ENCODE data around the gene DUOXA2.
"Not testable (repeated sequence)": the region's sequence is repeated elsewhere in the genome, so short reads cannot be mapped to it uniquely, and the experiment has no call there.

The DUOXA2 gene

DNA sequence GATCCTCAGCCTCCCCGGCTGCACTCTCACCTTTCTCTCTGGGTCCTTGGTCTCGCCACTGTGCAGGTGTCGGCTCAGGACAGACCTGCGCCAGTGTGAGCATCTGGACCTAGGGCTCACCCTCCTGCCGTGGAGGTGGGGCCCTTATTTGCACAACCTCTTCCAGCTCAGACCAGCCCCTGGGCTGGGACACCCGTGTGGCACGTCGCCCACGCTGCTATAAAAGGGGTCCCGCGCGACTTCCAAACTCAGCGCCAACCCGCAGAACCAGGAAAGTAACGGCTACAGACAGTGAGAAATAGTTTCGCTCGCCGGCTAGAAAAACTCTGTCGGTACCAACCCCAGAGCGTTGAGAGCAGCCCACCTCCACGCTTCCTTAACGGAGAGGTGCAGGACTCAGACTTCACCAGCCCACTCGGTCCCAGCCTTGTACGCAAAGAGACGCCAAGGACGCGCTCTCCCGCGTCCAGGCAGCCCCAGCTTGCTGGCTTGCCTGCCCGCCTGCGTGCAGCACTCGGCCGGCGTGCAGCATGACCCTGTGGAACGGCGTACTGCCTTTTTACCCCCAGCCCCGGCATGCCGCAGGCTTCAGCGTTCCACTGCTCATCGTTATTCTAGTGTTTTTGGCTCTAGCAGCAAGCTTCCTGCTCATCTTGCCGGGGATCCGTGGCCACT lies at the start of gene DUOXA2, which contains the start of gene DUOX2:
TSS of gene DUOXA2 (plus strand) at position 251 of the 675 bp plus-strand sequence. CDS start at position 531, 280 bp downstream.
TSS of gene DUOX2 (minus strand) at position 97 of the 675 bp plus-strand sequence. CDS start 761 bp downstream, outside the sequence.
- DNase-seq (ENCODE audit: low read depth in 2 of 3, low spot score in 1 of 3), result no peak

DNA sequence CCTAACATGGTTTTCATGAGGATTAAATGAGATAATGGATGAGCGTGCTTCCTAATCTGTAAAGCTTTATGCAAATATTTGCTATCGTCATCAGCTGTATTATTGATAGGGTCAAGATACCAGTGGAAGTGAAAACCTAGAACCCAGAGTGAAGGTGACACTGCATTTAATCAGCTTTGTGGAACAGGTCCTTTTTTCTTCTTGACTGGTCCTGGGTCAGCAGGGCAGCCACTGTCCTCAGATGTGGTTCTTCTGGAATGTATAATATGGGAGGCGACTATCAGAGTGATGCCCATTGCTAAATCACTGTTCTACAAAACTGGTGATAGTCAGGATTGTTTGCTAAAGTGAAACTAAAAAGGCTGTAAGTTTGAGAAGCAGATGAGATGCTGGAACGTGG lies 49.7 kb upstream of the DUOXA2 start:
- no peak for DNase-seq (ENCODE audit: low read depth in 2 of 3, low spot score in 1 of 3)

DNA sequence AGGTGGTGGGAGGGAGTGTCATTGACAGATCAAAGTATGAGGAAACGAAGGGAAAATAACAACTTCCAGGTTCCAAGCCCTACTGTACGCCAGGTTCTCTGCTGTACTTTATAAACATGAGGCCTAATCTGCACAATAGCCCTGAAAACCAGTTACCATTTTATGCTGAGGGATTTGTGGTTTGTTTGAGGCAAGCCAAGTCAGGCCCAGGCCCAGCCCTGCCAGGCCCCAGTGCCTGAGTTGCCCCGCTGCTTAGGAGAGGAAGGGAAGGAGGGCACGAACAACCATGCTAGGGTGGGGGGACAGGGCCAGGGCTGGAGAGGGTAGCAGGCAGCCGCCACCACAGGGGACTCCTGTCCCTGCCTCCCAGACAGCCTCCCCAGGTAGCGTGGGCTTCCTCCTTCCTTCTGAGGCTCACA lies 44.2 kb upstream of the DUOXA2 start:
- not testable (repeated sequence) for DNase-seq (ENCODE audit: low read depth in 2 of 3, low spot score in 1 of 3)

DNA sequence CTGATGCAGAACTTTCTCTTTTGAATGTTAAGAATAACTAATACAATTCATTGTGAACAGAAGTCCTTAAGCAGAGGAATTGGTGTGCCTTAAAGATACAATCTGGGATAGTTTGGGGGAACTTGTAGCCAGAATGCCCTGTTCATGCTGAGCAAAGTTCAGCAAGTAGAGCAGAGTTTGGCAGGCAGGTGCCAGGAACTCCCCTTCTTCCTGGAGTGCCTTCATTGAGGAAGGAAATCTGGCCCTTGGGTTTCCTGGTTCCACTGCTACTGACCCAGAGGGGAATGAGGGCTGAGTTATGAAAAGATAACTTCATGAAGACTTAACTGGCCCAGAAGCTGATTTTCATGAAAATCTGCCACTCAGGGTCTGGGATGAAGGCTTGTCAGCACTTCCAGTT lies 40.5 kb upstream of the DUOXA2 start:
- not testable (repeated sequence) for DNase-seq (ENCODE audit: low read depth in 2 of 3, low spot score in 1 of 3)

DNA sequence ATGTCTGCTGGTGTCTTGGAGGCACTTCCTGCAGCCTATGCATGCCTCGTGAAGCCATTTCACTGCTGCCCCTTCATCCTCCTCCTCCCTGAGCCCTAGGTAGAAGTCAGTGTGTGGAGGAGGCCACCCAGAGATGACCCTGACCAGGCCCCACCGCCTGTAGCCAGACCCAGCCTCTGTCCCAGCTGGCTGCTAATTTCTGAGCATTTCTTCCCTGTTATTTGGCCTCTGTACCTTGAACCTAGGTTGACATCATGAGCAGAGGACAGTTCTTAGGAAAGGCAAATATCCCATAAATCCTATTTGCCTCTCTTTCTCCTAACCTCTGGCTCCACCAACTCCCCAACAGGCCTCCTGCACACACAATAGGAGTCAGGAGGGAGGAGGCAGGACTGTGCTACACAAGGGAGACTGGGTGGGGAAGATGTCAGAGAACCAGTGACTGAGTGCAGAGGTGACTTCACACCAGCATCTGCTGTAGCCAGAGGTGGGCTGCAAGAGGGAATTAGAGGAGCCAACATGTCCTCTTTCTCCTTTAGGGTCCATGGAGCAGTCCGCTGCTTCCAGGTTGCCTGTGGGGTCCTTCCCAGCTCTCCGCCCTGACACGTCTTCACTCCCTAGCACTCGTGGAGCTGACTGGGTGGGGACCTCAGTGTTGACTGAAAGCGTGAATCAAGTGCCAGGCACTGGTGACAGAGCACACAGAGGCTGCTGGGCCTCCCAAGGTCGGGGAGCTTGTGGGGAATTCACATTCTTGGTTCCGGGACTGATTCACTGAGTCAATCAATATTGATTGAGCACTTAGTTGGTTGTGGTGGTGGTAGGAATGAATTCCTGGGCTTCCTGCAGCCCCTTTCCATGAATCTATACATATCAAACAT lies 38.4 kb upstream of the DUOXA2 start:
- DNase-seq (ENCODE audit: low read depth in 2 of 3, low spot score in 1 of 3), result not testable (repeated sequence)

DNA sequence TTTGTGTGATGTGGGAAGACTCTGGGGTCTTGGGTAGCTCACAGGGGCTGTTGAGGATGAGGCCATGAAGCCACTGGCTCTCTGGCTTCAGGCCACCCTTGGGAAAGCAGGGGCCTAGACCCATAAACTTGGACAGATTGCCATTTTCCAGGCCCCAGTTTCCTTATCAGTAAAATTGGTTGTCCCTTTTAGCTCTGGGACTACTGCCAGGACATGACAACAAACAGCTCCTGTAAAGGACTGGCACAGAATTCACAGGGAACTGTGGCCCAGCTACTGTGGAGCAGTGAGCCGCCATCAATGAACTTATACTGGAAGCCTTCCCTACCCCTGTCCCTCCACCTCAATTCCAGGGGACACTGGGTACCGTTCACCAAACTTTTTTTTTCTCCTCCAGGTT lies 36.7 kb upstream of the DUOXA2 start:
- DNase-seq (ENCODE audit: low read depth in 2 of 3, low spot score in 1 of 3), result not testable (repeated sequence)

DNA sequence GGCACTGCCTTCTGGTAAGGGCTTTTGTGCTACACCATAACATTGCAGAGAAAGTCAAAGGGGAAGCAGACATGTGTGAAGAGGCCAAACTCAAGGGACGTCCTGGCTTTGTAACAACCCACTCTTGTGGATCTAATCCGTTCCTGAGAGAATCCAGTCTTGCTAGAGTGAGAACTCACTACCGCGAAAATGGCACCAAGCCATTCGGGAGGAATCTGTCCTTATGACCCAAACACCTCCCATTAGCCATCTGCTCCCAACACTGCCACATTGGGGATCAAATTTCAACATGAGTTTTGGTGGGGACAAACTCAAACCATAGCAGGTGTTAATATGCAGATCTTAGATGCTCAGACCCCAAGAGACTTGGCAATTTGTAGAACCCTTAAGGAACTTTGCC lies 34.9 kb upstream of the DUOXA2 start:
- not testable (repeated sequence) for DNase-seq (ENCODE audit: low read depth in 2 of 3, low spot score in 1 of 3)

DNA sequence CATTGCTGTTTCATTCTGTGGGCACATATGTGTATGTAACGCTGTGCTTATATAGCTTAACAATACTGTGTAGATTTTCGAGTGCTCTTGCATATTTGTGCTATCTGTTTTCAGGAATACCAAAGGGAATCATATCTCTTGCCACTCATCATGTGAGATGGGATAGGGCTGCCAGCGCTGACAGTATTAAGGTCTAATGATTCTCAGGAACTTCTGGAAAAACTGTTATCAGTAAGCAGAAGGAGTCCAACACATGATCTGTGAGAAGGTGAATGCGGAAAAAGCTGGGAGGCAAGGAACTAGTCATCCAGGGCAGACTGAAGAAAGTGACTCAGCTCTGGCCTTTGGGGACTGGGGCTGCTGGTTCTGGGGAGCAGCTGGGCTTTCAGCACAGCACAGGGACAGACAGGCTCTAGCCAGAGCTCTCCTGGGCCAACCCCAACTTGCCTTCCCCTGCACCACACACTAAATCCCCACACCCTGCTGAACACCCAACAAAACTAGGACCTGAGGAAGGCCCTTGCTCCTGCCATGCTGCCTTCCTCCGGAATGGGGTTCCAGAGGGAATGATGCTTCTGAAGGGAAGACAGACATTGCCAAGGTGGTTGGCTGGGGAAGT lies 34.4 kb upstream of the DUOXA2 start:
- not testable (repeated sequence) for DNase-seq (ENCODE audit: low read depth in 2 of 3, low spot score in 1 of 3)

DNA sequence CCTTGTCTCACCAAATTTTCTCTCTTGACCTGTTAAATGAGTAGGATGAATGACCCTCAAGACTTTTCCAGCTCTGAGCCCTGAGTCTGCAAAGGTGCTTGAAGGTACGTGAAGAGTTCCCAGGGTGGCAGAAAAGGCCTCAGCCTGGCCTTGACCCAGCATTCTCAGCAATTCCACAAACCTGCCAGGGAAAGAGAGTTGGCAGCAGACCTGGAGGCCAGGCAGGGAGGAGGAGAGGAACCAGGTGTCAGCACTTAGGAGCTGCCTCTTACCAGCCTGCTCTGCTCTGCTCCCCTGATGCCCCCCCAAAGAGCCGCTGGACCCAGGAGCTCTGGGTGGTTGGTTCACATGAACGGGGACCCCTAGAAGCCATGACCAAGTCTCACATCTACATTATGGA lies 33.5 kb upstream of the DUOXA2 start:
- not testable (repeated sequence) for DNase-seq (ENCODE audit: low read depth in 2 of 3, low spot score in 1 of 3)

DNA sequence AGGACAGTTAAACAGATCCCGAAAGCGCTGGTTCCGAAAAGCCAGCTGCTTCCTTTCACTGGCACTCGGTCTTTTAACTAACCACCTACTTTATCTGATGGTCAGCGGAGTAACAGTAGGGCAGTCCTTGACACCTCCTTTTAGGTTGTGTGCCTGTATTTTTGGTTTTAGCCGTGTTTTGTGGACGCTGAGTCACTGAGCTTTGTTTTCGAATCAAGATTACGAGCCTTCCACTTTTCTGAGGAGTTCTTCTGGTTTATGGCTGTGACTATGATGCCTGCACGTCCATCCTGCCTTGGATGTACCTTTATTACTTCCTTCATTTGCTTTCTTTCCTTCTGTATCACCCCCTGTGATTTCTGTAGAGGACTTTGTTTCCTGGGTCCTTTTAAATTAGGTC lies 31.7 kb upstream of the DUOXA2 start:
- not testable (repeated sequence) for DNase-seq (ENCODE audit: low read depth in 2 of 3, low spot score in 1 of 3)

DNA sequence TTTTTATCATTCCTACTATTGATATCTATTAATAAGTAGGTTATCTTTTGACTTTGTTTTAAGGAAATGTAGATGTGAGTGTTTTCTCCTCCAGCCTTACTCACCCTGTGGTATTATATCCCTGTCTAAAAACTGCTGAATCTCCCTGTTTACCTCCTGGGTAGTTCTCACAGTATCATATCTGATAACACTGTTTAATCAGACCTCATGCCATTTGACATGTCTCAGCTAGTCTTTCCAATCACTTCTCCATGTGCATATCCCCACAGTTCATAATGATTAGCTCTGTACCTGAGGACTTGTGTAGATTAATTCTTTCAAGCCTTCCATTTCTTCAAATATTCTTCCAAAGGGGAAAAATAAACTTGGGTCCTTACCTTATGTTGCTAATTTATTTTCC lies 30.9 kb upstream of the DUOXA2 start:
- DNase-seq (ENCODE audit: low read depth in 2 of 3, low spot score in 1 of 3), result no peak

DNA sequence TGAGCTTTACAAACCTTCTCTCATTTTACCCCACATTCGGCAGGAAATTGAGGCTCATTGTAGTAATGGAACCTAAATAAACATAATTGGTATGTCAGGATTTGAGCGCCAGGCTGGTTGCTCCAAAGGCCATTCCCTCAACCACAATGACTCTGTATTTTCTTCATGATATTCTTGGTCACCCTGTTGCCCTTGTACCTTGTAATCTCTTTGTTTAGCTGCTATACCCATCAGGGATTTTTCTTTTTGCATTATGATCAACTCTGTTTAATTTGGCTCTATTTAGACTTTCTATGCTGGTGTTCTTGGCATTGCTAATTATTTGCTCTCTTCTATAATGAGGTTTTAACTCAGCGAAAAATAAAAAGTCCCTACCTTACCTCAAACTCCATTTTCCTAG lies 30.0 kb upstream of the DUOXA2 start:
- no peak for DNase-seq (ENCODE audit: low read depth in 2 of 3, low spot score in 1 of 3)

DNA sequence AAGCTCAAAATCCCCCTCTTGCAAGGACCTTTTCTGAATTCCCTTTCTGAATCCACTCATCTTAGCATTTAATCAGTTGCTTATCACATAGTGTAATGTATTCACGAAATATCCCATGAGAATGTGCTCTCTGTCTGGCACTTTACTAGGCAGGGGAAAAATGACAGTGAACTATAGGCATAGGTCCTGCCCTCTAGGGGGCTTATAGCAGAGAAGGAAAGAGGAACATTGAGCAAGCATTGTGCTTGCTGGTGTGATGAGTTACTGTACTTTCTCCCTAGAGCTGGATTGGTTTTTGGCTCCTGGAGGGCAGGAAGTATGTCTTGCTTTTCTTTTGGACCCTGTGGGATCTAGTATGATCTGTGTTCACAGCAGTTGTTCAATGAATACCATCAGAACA lies 26.6 kb upstream of the DUOXA2 start:
- DNase-seq (ENCODE audit: low read depth in 2 of 3, low spot score in 1 of 3), result no peak

DNA sequence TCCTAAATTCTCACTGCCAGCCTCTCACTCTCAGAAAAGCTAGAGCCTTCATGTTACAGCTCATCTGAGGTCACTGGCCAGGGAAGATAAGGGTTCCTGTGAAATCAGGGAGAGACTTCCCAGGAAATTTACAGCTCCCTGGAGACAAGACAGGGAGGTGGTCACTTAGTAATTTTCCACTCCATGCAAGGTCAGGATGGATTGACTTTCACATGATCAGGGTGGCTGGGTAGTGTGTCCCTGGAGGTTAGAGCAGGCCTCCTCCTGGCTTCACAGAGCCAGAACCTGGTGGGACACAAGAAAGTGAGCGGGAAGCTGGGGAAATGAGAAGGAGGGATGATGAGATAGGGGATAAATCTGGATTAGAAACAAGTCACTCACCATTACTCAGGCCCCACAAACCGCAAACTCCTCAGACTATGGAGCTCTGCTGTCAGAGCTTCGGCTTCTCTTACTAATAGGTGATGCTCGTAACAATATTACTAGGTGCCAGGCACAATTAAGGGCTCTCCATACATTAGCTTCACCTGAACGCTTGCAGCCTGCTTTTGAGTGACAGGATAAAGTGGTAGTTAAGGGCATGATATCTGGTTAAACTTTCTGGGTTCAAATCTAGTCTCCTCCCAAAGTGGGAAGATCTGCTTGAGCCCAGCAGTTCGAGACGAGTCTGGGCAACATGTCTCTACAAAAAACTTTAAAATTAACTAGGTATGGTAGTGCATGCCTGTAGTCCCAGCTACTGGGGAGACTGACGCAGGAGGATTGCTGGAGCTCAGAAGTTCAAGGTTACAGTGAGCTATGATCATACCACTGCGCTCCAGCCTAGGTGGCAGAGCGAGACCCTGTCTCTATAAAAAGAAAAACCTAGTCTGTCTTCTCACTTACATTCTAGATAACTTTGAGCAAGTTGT lies 25.1 kb upstream of the DUOXA2 start:
- no peak for DNase-seq (ENCODE audit: low read depth in 2 of 3, low spot score in 1 of 3)

DNA sequence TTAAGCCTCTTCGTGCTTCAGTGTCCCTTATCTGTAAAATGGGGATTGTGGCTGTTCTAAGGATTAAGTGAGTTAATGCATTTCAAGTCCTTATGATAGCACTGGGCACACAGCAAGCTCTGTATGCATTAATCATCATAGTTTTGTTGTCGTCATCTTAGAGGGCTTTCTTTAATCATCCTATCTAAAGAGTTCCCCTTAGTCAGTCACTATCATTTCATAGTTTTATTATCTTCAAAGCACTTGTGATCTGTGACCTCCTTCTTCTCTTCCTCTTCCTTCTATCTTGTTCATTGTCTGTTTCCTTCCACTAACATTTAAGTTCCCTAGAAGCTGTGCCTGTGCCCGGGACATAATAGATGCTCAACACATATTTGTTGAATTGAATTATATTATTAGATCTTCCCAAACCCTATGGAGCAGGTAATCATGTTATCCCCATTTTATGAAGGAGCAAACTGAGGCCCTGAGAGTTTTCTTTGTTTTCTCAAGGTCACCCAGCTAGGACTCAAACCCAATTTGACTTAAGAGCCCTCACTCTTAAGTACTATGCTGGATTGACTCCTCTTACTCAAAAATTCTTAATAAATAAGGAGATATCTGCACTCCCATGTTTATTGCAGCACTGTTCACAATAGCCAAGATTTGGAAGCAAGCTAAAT lies 24.3 kb upstream of the DUOXA2 start:
- no peak for DNase-seq (ENCODE audit: low read depth in 2 of 3, low spot score in 1 of 3)

DNA sequence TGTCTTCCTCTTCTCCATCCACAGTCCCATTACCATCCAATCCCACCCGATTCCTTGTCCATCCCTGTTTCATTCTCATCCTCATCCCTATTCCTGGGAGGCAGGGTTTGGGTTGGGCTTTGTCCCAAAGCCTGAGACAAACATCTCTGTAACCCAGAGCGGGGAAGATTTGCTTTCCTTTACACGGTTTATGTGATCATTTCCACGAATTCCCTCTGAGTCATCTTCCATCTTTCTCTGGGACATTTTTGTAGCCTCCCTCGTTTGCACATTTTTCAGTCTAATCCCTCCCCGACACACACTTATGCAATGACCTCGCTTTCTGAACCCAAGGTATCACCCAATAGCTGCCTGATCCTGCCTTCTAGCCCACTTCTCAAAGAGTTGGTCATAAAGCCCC lies 23.0 kb upstream of the DUOXA2 start:
- DNase-seq (ENCODE audit: low read depth in 2 of 3, low spot score in 1 of 3), result no peak

DNA sequence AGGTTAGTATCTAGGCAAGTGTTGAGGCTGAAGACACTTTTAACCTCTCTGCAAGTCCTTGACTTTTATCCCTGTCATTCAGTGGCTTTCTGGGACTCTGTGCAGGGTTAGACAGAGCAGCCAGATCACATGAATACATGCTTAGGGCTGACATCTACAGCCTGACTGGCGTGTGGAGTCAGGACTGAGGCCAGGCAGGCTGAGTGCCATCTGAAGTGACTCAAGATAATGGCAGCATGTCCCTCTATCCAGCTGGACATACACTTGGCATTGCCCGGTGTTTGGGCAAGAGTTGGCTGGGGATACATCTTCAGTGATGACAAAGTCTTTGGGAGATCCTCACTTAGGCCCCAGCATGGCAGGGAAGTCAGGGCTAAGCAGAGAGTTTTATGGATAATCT lies 22.6 kb upstream of the DUOXA2 start:
- DNase-seq (ENCODE audit: low read depth in 2 of 3, low spot score in 1 of 3), result no peak

DNA sequence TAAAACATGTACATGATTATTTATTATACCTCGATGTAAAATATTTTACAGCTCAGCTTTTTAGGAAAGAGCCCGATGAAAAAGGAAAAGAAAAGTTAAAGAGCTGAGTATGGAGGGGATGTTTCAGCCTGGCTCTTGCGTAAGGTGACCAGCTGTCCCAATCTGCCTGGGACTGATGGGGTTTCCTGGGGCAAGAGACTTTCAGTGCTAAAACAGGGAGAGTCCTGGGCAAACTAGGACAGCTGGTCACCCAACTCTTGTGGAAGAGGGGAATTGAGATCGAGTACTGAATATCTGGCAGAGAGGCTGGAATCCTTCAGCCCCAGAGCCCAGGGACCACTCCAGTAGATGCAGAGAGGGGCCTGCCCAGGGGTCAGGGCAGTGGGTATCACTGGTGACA lies 21.1 kb upstream of the DUOXA2 start:
- no peak for DNase-seq (ENCODE audit: low read depth in 2 of 3, low spot score in 1 of 3)

DNA sequence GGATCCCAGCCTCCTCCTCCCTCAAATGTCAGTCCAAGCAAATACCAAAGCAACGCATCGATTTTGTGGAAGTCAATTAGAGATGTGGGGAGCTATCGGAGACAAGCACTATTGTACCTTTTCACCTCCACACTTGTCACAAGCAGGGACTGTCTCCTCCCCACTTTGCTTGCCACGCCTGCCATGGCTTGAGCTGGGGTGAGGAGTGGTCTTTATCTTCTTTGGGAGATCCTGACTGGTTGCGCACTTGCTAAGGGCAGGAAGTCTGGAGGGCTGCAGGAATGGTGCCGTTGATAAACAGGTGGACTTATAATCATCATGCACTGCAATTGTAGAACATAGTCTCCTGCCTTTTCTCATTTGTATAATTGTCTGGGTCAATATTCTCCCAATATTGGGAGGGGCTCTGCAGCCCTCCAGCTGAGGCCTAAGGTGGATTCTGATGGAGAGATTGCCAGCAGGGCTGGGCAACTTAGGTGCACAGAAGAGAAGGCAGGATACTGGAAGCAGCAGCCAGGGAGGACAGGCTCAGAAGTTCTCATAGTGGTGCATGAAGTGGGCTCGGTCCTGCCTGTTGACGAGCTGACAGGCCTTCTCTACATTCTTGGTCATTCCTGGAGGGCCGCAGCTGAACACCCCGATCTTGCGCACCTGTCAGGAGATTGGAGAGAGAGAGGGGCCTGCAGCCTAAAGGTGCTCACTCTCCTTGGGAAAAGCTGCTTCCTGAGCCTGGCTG lies 20.3 kb upstream of the DUOXA2 start:
- DNase-seq (ENCODE audit: low read depth in 2 of 3, low spot score in 1 of 3), result no peak

DNA sequence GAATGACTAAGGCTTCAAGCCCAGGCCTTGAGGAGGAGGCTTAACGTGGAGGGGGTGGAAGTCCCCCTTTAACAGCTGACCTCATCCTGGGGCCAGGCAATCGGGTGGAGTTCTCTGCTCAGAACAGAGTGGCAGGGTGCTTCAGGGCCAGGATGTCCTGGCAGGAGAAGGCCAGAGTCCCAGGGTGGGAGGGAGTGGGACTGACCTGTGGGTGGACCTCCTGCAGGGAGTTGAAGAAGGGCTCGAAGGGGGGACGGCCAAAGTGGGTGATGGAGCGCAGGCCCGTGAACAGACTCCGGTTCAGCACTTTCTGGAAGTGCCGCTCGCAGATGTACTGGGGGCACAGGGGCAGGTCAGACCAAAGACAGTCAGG lies 19.8 kb upstream of the DUOXA2 start:
- DNase-seq (ENCODE audit: low read depth in 2 of 3, low spot score in 1 of 3), result no peak
